ENCODE results near the gene ANO3. TPM values are rescaled to one million over a fixed set of nuclear protein-coding genes. Genes with fewer than 3 reads are reported as not detected.

The ANO3 gene
- total and polyA plus RNA-seq, 2 donors (not counting 1 experiment from before 2014, with no cell fraction given), result not detected

GRCh38 chr11:26324270-26324669 is 7.7 kb upstream of the ANO3 start:
- no peak overlapping the region for H2AFZ ChIP-seq (ENCODE audit: insufficient read depth, low read depth, low read length, poor library complexity, severe bottlenecking)
- H3K4me3 Mint-ChIP-seq, result no peak overlapping the region
- no CpG with 5 or more reads among the region's 2 CpGs for WGBS (ENCODE audit: insufficient coverage)
- no peaks in the 10 kb centered on the region for H3K9me3 Mint-ChIP-seq (ENCODE audit: insufficient read depth)
- intact Hi-C loops (cut with micrococcal nuclease), result no loop called here
- peaks cover 4% of the 10 kb centered on the region for H3K27me3 Mint-ChIP-seq
- H3K79me2 ChIP-seq (ENCODE audit: control insufficient read depth, insufficient read depth, low read length), result no peaks in the 10 kb centered on the region
- H4K20me1 ChIP-seq (ENCODE audit: control insufficient read depth, insufficient read depth, low read length, poor library complexity, severe bottlenecking), result no peaks in the 10 kb centered on the region
- DNase-seq (no peak), ATAC-seq (ENCODE audit: low read depth) (no peak)
- no peaks in the 10 kb centered on the region for H3K36me3 ChIP-seq (replicated peaks in 1 of 2; ENCODE audit: control extremely low read depth in 1 of 2, control insufficient read depth in 1 of 2, extremely low read depth in 1 of 2, insufficient read depth in 2 of 2, low read length in 1 of 2)
- H3K27ac ChIP-seq (ENCODE audit: low read length in 2 of 2), result no peak overlapping the region
- no peaks in the 10 kb centered on the region for H3K4me1 Mint-ChIP-seq
- H3K4me2 ChIP-seq (replicated peaks; ENCODE audit: low read depth, low read length, poor library complexity, severe bottlenecking), result no peak overlapping the region
- no peaks in the 10 kb centered on the region for H3K9me3 ChIP-seq (ENCODE audit: control extremely low read depth in 1 of 3, control insufficient read depth in 2 of 3, insufficient read depth in 1 of 3, low read length in 2 of 3)
- no peaks in the 10 kb centered on the region for H3K27me3 ChIP-seq (replicated peaks in 1 of 4; ENCODE audit: control extremely low read depth in 1 of 4, control insufficient read depth in 3 of 4, insufficient read depth in 4 of 4, low read length in 3 of 4)
- no peak overlapping the region for H3K27ac Mint-ChIP-seq
- H3K4me3 ChIP-seq (ENCODE audit: control extremely low read depth in 1 of 5, extremely low read depth in 1 of 5, insufficient read depth in 1 of 5, low read depth in 2 of 5, low read length in 4 of 5), result no peak overlapping the region
- TF ChIP-seq, protein P1, sequence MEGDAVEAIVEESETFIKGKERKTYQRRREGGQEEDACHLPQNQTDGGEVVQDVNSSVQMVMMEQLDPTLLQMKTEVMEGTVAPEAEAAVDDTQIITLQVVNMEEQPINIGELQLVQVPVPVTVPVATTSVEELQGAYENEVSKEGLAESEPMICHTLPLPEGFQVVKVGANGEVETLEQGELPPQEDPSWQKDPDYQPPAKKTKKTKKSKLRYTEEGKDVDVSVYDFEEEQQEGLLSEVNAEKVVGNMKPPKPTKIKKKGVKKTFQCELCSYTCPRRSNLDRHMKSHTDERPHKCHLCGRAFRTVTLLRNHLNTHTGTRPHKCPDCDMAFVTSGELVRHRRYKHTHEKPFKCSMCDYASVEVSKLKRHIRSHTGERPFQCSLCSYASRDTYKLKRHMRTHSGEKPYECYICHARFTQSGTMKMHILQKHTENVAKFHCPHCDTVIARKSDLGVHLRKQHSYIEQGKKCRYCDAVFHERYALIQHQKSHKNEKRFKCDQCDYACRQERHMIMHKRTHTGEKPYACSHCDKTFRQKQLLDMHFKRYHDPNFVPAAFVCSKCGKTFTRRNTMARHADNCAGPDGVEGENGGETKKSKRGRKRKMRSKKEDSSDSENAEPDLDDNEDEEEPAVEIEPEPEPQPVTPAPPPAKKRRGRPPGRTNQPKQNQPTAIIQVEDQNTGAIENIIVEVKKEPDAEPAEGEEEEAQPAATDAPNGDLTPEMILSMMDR (IDR thresholded peaks at IDR 0.05), result no peak
- no peak for TF ChIP-seq EZH2 (IDR thresholded peaks at IDR 0.05; ENCODE audit: borderline replicate concordance, insufficient read depth, low read depth, low read length, poor library complexity, severe bottlenecking)
- ChIA-PET CTCF (interaction anchor here (0.5 kb wide), 1 partner anchor 906 kb away, joined by 3 read pairs; no protein-coding TSS in a partner anchor), POLR2A (no interaction called here)
- no peak overlapping the region for H3K9ac ChIP-seq (ENCODE audit: low read length)
- H3K4me1 ChIP-seq (ENCODE audit: control insufficient read depth in 2 of 2, insufficient read depth in 2 of 2, low read length in 2 of 2), result no peaks in the 10 kb centered on the region

DNA sequence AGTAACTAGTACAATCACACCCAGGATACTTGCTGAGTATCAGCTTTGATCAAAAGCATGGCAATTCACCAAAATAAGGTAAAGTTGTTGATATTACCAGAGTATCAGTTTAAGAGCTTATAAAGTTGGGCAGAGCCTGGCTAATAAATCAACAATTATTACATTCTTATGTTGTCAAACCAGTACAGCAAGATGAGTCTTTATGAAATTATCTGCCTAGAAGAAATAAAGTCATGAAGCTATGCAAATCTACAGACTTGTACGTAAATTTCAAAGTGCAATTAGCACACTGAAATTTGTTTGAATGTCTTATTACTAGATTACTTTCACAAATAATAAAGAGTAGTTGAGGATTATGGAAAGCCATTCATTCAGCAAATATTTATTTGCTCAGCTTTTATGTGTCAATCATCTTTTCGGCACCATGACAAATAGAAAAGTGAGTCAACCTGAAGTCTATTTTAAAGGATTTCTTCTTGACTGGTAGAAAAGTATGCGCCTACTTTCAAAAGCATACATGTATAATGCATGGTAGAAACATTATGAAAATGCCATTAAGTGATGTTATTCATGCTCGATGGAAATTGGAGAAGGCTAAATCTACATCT is 5.0 kb upstream of the ANO3 start:
- H3K9ac ChIP-seq (ENCODE audit: low read length), result no peak overlapping the region
- no peak overlapping the region for H2AFZ ChIP-seq (ENCODE audit: insufficient read depth, low read depth, low read length, poor library complexity, severe bottlenecking)
- no peaks in the 10 kb centered on the region for H3K9me3 Mint-ChIP-seq (ENCODE audit: insufficient read depth)
- H4K20me1 ChIP-seq (ENCODE audit: control insufficient read depth, insufficient read depth, low read length, poor library complexity, severe bottlenecking), result no peaks in the 10 kb centered on the region
- intact Hi-C loops (cut with micrococcal nuclease), result no loop called here
- no CpG with 5 or more reads among the region's 4 CpGs for WGBS (ENCODE audit: insufficient coverage)
- CTCF ChIA-PET, result interaction anchor here (0.5 kb wide), 1 partner anchor 345 kb away, joined by 3 read pairs; no protein-coding TSS in a partner anchor
- H3K4me1 Mint-ChIP-seq, result no peaks in the 10 kb centered on the region
- POLR2A ChIA-PET, result no interaction called here
- H3K4me3 Mint-ChIP-seq, result no peak overlapping the region
- H3K27ac Mint-ChIP-seq, result no peak overlapping the region
- no peak overlapping the region for H3K4me3 ChIP-seq (ENCODE audit: control extremely low read depth in 1 of 5, extremely low read depth in 1 of 5, insufficient read depth in 1 of 5, low read depth in 2 of 5, low read length in 4 of 5)
- peaks cover 0 to 1% (median 0%) of the 10 kb centered on the region in 3 donors for H3K9me3 ChIP-seq (ENCODE audit: control extremely low read depth in 1 of 3, control insufficient read depth in 2 of 3, insufficient read depth in 1 of 3, low read length in 2 of 3)
- no peaks in the 10 kb centered on the region for H3K79me2 ChIP-seq (ENCODE audit: control insufficient read depth, insufficient read depth, low read length)
- H3K27me3 ChIP-seq (replicated peaks in 1 of 4; ENCODE audit: control extremely low read depth in 1 of 4, control insufficient read depth in 3 of 4, insufficient read depth in 4 of 4, low read length in 3 of 4), result peaks cover 0 to 3% (median 0%) of the 10 kb centered on the region in 4 experiments
- no peak overlapping the region for H3K27ac ChIP-seq (ENCODE audit: low read length in 2 of 2)
- no peak for DNase-seq
- TF ChIP-seq, protein P1 (IDR thresholded peaks at IDR 0.05), result no peak
- no peak for TF ChIP-seq EZH2 (IDR thresholded peaks at IDR 0.05; ENCODE audit: borderline replicate concordance, insufficient read depth, low read depth, low read length, poor library complexity, severe bottlenecking)
- no peaks in the 10 kb centered on the region for H3K4me1 ChIP-seq (ENCODE audit: control insufficient read depth in 2 of 2, insufficient read depth in 2 of 2, low read length in 2 of 2)
- no peaks in the 10 kb centered on the region for H3K36me3 ChIP-seq (replicated peaks in 1 of 2; ENCODE audit: control extremely low read depth in 1 of 2, control insufficient read depth in 1 of 2, extremely low read depth in 1 of 2, insufficient read depth in 2 of 2, low read length in 1 of 2)
- H3K27me3 Mint-ChIP-seq, result peaks cover 11% of the 10 kb centered on the region
- ATAC-seq (ENCODE audit: low read depth), result no peak
- H3K4me2 ChIP-seq (replicated peaks; ENCODE audit: low read depth, low read length, poor library complexity, severe bottlenecking), result no peak overlapping the region
